22Rv1 (cell line): ENCODE measurements around the gene INPP5J.

Experiments used
- ZFX ChIP-seq: fragments of 450-650 bp; IDR thresholded peaks from 2 replicates; pipeline ENCODE4 v1.6.1; 2017; ENCODE audit warnings: antibody characterized with exemption, borderline replicate concordance
- TF ChIP-seq, protein P1 (sequence below): fragments of 450-650 bp; IDR thresholded peaks from 2 replicates; pipeline ENCODE4 v1.5.1; 2017; ENCODE audit warnings: mild to moderate bottlenecking

DNA sequence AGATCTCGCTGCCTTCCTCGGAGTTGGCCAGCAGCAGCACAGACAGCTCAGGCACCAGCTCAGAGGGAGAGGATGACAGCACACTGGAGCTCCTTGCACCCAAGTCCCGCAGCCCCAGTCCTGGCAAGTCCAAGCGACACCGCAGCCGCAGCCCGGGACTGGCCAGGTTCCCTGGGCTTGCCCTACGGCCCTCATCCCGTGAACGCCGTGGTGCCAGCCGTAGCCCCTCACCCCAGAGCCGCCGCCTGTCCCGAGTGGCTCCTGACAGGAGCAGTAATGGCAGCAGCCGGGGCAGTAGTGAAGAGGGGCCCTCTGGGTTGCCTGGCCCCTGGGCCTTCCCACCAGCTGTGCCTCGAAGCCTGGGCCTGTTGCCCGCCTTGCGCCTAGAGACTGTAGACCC, 11.1 kb downstream of the INPP5J start:
- TF ChIP-seq, protein P1, sequence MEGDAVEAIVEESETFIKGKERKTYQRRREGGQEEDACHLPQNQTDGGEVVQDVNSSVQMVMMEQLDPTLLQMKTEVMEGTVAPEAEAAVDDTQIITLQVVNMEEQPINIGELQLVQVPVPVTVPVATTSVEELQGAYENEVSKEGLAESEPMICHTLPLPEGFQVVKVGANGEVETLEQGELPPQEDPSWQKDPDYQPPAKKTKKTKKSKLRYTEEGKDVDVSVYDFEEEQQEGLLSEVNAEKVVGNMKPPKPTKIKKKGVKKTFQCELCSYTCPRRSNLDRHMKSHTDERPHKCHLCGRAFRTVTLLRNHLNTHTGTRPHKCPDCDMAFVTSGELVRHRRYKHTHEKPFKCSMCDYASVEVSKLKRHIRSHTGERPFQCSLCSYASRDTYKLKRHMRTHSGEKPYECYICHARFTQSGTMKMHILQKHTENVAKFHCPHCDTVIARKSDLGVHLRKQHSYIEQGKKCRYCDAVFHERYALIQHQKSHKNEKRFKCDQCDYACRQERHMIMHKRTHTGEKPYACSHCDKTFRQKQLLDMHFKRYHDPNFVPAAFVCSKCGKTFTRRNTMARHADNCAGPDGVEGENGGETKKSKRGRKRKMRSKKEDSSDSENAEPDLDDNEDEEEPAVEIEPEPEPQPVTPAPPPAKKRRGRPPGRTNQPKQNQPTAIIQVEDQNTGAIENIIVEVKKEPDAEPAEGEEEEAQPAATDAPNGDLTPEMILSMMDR: no peak
- no peak for TF ChIP-seq ZFX
